Tibial artery (tissue), 4 donors: ENCODE measurements around the gene DHX58.

Experiments used
- DNase-seq, 2 donors: peaks; one replicate each; pipeline ENCODE4 v3.0.0-alpha.2; 2019
- H3K27ac ChIP-seq, 2 donors: fragments of 200-600 bp; sonication (generic) in 1 of 2; 1 replicate in 1 of 2; 2 replicates in 1 of 2; pipeline ENCODE4 v1.5.1; 2018 to 2019; ENCODE audit warnings: mild to moderate bottlenecking in 1 of 2
- H3K27me3 ChIP-seq, 2 donors: fragments of 200-600 bp; sonication (generic) in 1 of 2; one replicate each; pipeline versions ENCODE4 v1.5.1 to v1.6.0; 2016 to 2019
- H3K36me3 ChIP-seq, 3 donors: fragments of 200-600 bp; sonication (generic) in 2 of 3; one replicate each; pipeline ENCODE4 v1.5.1; 2016 to 2019; ENCODE audit warnings: mild to moderate bottlenecking in 2 of 3
- H3K4me1 ChIP-seq, 4 donors: fragments of 200-600 bp; sonication (generic) in 2 of 4; 1 replicate in 3 of 4; 2 replicates in 1 of 4; pipeline ENCODE4 v1.5.1; 2016 to 2019
- H3K4me3 ChIP-seq, 2 donors: fragments of 200-600 bp; sonication (generic) in 1 of 2; 1 replicate in 1 of 2; 2 replicates in 1 of 2; pipeline ENCODE4 v1.5.1; 2018 to 2019; ENCODE audit warnings: mild to moderate bottlenecking in 2 of 2
- H3K9me3 ChIP-seq, 3 donors: fragments of 200-600 bp; sonication (generic) in 1 of 3; one replicate each; pipeline ENCODE4 v1.5.1; 2016 to 2019
- CTCF ChIP-seq, 2 experiments: fragments of 200-600 bp in 1 of 2; fragments of 450-650 bp in 1 of 2; IDR thresholded peaks; one replicate each; pipeline ENCODE4 v1.5.1; 2017 to 2019; ENCODE audit warnings: antibody characterized with exemption in 2 of 2, mild to moderate bottlenecking in 1 of 2, moderate library complexity in 1 of 2
- intact Hi-C: fragments of 100-400 bp; cut with DNase I; formaldehyde crosslinking; loops from one replicate; pipeline ENCODE4 v1.15.0; 2023; ENCODE audit warnings: low total_unique reads

DHX58 gene

GRCh38 chr17:42112552-42113176 is at the start of gene DHX58:
Gene DHX58 (minus strand): TSS chr17:42112714. CDS start chr17:42111892, 822 bp downstream.
- no peak for TF ChIP-seq CTCF (IDR thresholded peaks at IDR 0.05)
- H3K4me1 ChIP-seq, result peaks cover 0 to 25% (median 12%) of the 10 kb centered on the region in 4 donors
- H3K36me3 ChIP-seq, result peaks cover 9 to 41% (median 10%) of the 10 kb centered on the region in 3 donors
- peak; percentile 77 to 86 for DNase-seq
- H3K9me3 ChIP-seq, result no peaks in the 10 kb centered on the region
- peak within 1 kb of the TSS; percentile 56 to 63 for H3K4me3 ChIP-seq
- no peaks in the 10 kb centered on the region for H3K27me3 ChIP-seq
- H3K27ac ChIP-seq, result peak within 1 kb of the TSS; percentile 84 to 91
- intact Hi-C loops, result loop anchor here (10.0 kb wide), 1 partner anchor 148 kb away; the partner anchor contains the start of gene CNP

DNA sequence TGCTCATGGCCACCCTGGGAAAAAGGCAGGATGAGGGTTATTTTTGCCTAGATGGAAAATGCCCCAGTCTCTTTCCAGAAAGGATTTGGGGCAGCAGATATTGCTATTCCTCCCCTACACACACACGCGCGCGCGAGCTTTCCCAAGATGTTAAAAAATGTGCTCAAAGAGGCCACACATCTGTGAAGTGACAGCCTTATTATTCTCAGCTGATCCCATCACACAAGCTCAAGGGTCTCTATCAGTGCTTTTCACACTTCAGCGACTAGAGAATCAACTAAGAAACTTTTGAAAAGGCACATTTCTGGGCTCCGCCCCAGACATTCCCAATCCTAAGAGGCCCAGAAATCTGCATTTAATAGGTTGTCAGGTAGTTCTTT is 48.0 kb upstream of the DHX58 start:
- Histone ChIP-seq H3K9me3 (peaks cover 0 to 4% (median 0%) of the 10 kb centered on the region in 3 donors), H3K27me3 (no peaks in the 10 kb centered on the region)

GRCh38 chr17:42159796-42160530 is 47.4 kb upstream of the DHX58 start:
- no peak for DNase-seq
- H3K4me1 ChIP-seq, result peaks cover 0 to 5% (median 2%) of the 10 kb centered on the region in 4 donors
- H3K36me3 ChIP-seq, result no peaks in the 10 kb centered on the region
- H3K27ac ChIP-seq, result no peak overlapping the region
- no peaks in the 10 kb centered on the region for H3K27me3 ChIP-seq
- TF ChIP-seq CTCF (IDR thresholded peaks at IDR 0.05), result no peak
- intact Hi-C loops, result no loop called here
- H3K9me3 ChIP-seq, result peaks cover 0 to 9% (median 0%) of the 10 kb centered on the region in 3 donors
- H3K4me3 ChIP-seq, result no peak overlapping the region

More for the DNA sequence above, 48.0 kb upstream of the DHX58 start:
- H3K36me3 ChIP-seq, result no peaks in the 10 kb centered on the region
- no peak overlapping the region for H3K27ac ChIP-seq
- intact Hi-C loops, result no loop called here
- peaks cover 0 to 2% (median under 1%) of the 10 kb centered on the region in 4 donors for H3K4me1 ChIP-seq
- no peak overlapping the region for H3K4me3 ChIP-seq
- TF ChIP-seq CTCF (IDR thresholded peaks at IDR 0.05), result no peak
- DNase-seq, result no peak

- peaks cover 0 to 9% (median 0%) of the 10 kb centered on the region in 3 donors for H3K9me3 ChIP-seq
- H3K27me3 ChIP-seq, result no peaks in the 10 kb centered on the region
- TF ChIP-seq CTCF (IDR thresholded peaks at IDR 0.05), result no peak
- no peak for DNase-seq
- peak overlapping the region; percentile 78 to 90 for H3K4me3 ChIP-seq
- intact Hi-C loops, result no loop called here
- peaks cover 0 to 7% (median 0%) of the 10 kb centered on the region in 3 donors for H3K36me3 ChIP-seq
- H3K27ac ChIP-seq, result peak overlapping the region in 1 of 2 donors; percentile 32
- peaks cover 0 to 39% (median 26%) of the 10 kb centered on the region in 4 donors for H3K4me1 ChIP-seq
Observed at GRCh38 chr17:42155614-42156045, 43.1 kb upstream of the DHX58 start.

- peaks cover 0 to 7% (median 7%) of the 10 kb centered on the region in 3 donors for H3K36me3 ChIP-seq
- no peaks in the 10 kb centered on the region for H3K27me3 ChIP-seq
- peak overlapping the region; percentile 78 to 90 for H3K4me3 ChIP-seq
- H3K27ac ChIP-seq, result peak overlapping the region; percentile 83 to 85
- H3K4me1 ChIP-seq, result peaks cover 0 to 39% (median 27%) of the 10 kb centered on the region in 4 donors
- DNase-seq, result no peak
- intact Hi-C loops, result no loop called here
- no peak for TF ChIP-seq CTCF (IDR thresholded peaks at IDR 0.05)
- peaks cover 0 to 9% (median 0%) of the 10 kb centered on the region in 3 donors for H3K9me3 ChIP-seq
Observed at GRCh38 chr17:42153919-42154742, 41.6 kb upstream of the DHX58 start.
